ENCODE data around the gene DNASE1L2.

- TF ChIP-seq CTCF (conservative IDR thresholded peaks at IDR 0.05; ENCODE audit: low read length), result no peak
- TF ChIP-seq EZH2phosphoT487 (IDR thresholded peaks at IDR 0.05; ENCODE audit: borderline replicate concordance), result no peak
Observed at GRCh38 chr16:2213817-2214718, 22.2 kb upstream of the DNASE1L2 start.
